Measurements from ENCODE around the gene SNHG17.

Gene SNHG17

DNA sequence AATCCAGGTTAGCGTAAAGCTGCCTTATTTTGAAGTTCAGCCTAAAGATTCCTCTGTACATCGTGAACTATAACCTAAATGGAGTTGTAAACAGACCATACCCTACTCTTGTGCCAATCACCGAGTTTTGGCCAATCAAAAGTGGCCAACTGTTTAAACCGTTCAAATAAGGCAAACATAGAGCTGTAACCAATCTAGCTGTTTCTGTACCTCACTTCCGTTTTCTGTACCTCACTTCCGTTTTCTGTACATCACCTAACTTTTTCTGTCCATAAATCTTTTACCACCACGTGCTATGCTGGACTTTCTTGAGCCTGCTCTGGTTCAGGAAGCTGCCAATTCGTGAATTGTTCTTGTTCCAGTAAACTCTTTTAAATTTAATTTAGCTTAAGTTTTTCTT, 49.1 kb downstream of the SNHG17 start:
- TF ChIP-seq, protein P1, sequence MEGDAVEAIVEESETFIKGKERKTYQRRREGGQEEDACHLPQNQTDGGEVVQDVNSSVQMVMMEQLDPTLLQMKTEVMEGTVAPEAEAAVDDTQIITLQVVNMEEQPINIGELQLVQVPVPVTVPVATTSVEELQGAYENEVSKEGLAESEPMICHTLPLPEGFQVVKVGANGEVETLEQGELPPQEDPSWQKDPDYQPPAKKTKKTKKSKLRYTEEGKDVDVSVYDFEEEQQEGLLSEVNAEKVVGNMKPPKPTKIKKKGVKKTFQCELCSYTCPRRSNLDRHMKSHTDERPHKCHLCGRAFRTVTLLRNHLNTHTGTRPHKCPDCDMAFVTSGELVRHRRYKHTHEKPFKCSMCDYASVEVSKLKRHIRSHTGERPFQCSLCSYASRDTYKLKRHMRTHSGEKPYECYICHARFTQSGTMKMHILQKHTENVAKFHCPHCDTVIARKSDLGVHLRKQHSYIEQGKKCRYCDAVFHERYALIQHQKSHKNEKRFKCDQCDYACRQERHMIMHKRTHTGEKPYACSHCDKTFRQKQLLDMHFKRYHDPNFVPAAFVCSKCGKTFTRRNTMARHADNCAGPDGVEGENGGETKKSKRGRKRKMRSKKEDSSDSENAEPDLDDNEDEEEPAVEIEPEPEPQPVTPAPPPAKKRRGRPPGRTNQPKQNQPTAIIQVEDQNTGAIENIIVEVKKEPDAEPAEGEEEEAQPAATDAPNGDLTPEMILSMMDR (IDR thresholded peaks at IDR 0.05): no peak

DNA sequence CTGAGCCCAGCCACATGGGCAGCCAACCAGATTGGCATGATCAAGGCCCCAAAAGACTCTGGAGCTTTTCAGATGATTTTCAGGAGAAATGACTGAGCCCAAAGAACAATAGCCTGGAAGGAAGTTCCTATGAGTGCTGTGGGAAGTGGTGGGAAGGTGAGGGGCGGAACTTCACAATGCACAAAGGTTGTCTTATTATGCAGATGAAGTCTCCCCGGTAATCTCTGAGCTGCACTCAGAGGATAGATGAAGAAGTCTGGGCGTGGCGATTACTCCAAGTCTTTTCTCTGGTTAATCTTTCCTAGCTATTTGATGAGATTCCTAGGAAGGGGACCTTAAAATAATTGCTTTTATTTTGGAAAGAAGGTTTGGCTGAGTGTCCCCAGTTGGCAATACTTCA, 52.0 kb downstream of the SNHG17 start:
- TF ChIP-seq, protein P1 (IDR thresholded peaks at IDR 0.05): no peak

DNA sequence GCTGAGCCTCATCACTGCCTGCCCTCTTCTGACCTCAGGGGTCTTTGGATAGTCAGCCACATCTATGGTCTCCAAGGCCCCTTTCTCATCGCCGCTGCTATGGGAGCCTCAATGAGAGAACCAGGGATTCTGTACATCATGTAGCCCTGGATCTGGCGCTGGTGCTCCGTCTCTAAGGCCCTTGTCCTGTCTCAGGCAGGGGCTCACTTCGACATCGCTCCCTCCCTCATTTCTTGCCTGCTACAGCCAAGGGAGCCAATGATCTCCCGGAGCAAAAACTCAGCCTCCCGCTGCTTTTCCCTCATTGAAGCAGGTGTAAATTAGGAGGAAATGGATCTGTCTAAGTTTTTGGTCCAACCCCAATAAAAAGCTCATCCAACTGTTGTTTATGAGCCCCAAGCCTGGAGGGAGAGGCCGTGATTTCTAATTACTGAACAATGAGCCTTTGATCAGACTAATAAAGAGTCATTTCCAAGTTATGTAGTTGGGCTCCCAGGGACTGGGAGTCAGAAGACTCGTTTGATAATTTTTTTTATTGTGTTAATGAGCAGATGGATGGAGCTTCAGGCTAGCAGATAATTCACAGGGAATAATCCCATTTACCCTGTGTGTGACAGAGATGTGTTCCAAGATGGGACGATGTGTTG, 58.0 kb downstream of the SNHG17 start:
- TF ChIP-seq, protein P1 (IDR thresholded peaks at IDR 0.05): no peak

DNA sequence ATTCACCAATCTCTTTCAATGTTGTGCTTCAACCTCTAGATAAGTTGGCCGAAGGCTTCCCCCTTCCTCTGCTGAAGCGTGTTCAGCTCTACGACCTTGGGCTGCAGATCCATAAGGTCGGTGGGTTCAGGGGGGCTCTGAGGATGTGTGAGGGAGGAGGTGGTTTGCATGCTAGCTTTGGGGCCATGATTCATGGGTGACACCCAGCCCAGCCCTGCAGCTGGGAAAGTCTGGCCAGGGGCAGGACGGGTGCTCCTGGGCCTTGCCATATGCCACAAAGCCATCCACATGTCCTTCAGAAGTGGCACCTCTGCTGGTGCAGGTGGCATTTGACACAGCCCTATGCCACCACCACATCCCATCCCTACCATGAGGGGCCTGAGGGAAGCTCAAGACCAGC, 61.2 kb downstream of the SNHG17 start:
- TF ChIP-seq, protein P1 (IDR thresholded peaks at IDR 0.05): no peak

DNA sequence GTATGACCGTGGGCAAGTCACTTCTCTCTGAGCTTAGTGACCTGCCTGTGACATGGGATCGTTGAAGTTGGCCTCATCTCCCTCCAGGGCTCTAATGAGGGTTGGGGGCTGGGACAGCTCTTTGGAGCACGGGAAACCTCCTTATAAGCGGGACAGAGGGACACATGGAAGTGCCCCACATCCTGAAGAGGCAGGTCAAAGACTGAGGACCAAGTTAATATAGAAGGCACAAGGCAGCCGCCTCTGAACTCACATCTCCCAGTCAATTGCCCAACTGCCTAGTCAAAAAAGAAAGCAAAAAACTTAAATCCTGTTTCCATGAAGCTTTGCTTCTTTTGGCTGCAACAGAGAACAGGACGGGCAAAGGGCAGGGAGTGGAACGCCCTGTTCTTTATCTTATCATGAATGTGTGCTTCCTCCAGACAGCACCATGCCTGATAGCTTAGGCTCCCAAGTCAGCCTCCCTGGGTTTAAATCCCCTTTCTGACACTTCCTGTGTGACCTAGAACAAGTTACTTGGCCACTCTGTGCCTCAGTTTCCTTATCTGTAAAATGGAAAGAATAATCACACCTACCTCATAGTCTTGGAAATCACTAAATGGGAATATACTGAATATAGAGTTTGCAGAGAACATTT, 61.8 kb downstream of the SNHG17 start:
- TF ChIP-seq, protein P1 (IDR thresholded peaks at IDR 0.05): no peak

DNA sequence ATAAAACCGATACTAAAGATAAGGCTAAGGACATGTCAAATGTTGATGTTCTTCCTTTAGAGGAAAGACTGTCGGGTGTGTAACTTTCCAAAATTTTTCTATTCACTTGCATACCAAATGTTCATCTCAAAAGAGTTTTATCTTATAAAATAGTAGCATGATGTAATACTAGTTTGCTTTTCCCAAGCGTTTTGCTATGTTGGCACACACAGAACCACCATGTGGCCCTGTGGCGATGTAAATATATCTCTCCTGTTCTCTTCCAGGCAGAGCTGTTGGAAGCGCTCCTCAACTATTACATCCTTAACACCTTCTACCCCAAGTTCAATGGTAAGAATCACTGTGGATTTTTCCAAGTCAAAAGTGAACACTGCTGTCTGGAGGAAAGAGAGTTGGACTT, 62.3 kb downstream of the SNHG17 start:
- TF ChIP-seq, protein P1 (IDR thresholded peaks at IDR 0.05): no peak

Measured in LNCAP (cell line).